Body of pancreas (tissue), 4 donors: ENCODE data around the gene PRSS57. TPM values are rescaled to one million over a fixed set of nuclear protein-coding genes. Genes with fewer than 3 reads are reported as not detected.

Source experiments
- ATAC-seq: fragments of 150-250 bp; one replicate; pipeline ENCODE4 v1.9.1; 2016
- DNase-seq, 4 donors: peaks; one replicate each; pipeline ENCODE4 v3.0.0-alpha.2; 2019
- H3K27ac ChIP-seq, 4 donors: fragments of 200-600 bp; sonication (generic); 1 replicate in 3 of 4; 2 replicates in 1 of 4; pipeline versions ENCODE4 v1.5.1 to v1.6.1; 2016 to 2019; ENCODE audit warnings: mild to moderate bottlenecking in 1 of 4, mixed read lengths in 1 of 4, moderate library complexity in 1 of 4
- H3K27me3 ChIP-seq, 2 donors: fragments of 200-600 bp; sonication (generic); one replicate each; pipeline ENCODE4 v1.6.0; 2016; ENCODE audit warnings: mild to moderate bottlenecking in 1 of 2
- H3K36me3 ChIP-seq, 2 donors: fragments of 200-600 bp; sonication (generic); replicated peaks in 1 of 2; 2 replicates each; pipeline ENCODE4 v1.5.1; 2016; ENCODE audit warnings: low read depth in 2 of 2; ENCODE audit not compliant: insufficient read depth in 1 of 2
- H3K4me1 ChIP-seq: fragments of 200-600 bp; sonication (generic); one replicate; pipeline ENCODE4 v1.6.0; 2016
- H3K4me3 ChIP-seq, 2 donors: fragments of 200-600 bp; sonication (generic); 1 replicate in 1 of 2; 2 replicates in 1 of 2; pipeline ENCODE4 v1.5.1; 2016 to 2019
- H3K9me3 ChIP-seq, 3 donors: fragments of 200-600 bp; sonication (generic); 1 replicate in 2 of 3; 2 replicates in 1 of 3; pipeline ENCODE4 v1.5.1; 2016
- CTCF ChIP-seq, 7 experiments: fragments of 450-650 bp in 4 of 7; fragments of 200-600 bp in 3 of 7; sonication (generic) in 3 of 7; IDR thresholded peaks; one replicate each; pipeline ENCODE4 v1.5.1; 2016 to 2019; ENCODE audit warnings: antibody characterized with exemption in 7 of 7
- POLR2A ChIP-seq, 3 donors: fragments of 450-650 bp; IDR thresholded peaks; one replicate each; pipeline ENCODE4 v1.6.1; 2016; ENCODE audit warnings: antibody characterized with exemption in 3 of 3, mild to moderate bottlenecking in 2 of 3
- WGBS, 2 donors: methylation state at CpG; one replicate each; pipeline ENCODE4 v1.1.5; 2017; 5-methylcytosine and 5-hydroxymethylcytosine counted together
- intact Hi-C: fragments of 100-400 bp; cut with DNase I; formaldehyde crosslinking; loops from one replicate; pipeline ENCODE4 v1.15.1; 2023
- total RNA-seq, 2 donors: library from RNA; depleted of rRNA; stranded (reverse); fragments of >200 nt; gene quantifications; one replicate each; pipeline ENCODE4 v1.1.0, GENCODE V29; 2016

PRSS57 gene
- total RNA-seq, 2 donors from 2014 or later: not detected

GRCh38 chr19:723247-723646, 28.0 kb upstream of the PRSS57 start:
- no peaks in the 10 kb centered on the region for H3K9me3 ChIP-seq
- no peak for DNase-seq
- H3K4me1 ChIP-seq: peaks cover 11% of the 10 kb centered on the region
- TF ChIP-seq POLR2A (IDR thresholded peaks at IDR 0.05) (no peak), CTCF (IDR thresholded peaks at IDR 0.05) (no peak)
- 70 to 71% methylated on average over 11 to 13 of the region's 13 CpGs for WGBS, 2 donors
- peaks cover 0 to 7% of the 10 kb centered on the region in 2 donors for H3K27me3 ChIP-seq
- H3K27ac ChIP-seq: no peak overlapping the region
- intact Hi-C loops: no loop called here
- ATAC-seq: no peak
- no peak overlapping the region for H3K4me3 ChIP-seq
- H3K36me3 ChIP-seq: no peaks in the 10 kb centered on the region

DNA sequence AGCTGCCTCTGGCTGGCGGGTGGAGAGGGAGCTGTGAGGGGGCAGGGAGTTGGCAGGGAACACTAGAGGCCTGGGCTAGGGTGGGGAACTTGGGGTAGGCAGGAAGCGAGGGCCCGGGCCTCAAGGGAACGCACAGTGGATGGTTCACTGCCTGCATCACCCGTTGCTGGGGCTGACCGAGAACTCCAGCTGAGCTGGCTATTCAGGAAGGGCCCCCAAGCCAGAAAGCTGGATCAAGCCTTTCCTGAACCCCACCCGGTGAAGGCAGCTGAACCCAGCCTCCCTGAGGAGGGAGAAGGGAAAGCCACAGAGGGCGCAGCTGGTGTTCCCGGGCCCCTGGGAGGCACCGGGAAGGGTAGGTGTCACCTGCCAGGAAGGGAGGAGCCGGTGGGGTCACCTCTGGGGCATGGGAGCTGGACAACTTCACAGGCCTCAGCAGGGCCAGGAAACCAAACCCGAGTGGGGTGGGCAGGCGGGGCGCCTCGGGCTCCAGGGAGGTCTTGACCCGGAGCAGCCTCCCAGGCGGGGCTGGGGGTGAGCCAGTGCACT, 27.4 kb upstream of the PRSS57 start:
- H3K27me3 ChIP-seq: peaks cover 0 to 7% of the 10 kb centered on the region in 2 donors
- DNase-seq: no peak
- ATAC-seq: no peak
- TF ChIP-seq CTCF (IDR thresholded peaks at IDR 0.05) (no peak), POLR2A (IDR thresholded peaks at IDR 0.05) (no peak)
- no peak overlapping the region for H3K4me3 ChIP-seq
- 68 to 73% methylated on average over 10 to 17 of the region's 17 CpGs for WGBS, 2 donors
- intact Hi-C loops: no loop called here
- no peaks in the 10 kb centered on the region for H3K9me3 ChIP-seq
- H3K36me3 ChIP-seq: no peaks in the 10 kb centered on the region
- H3K27ac ChIP-seq: no peak overlapping the region
- H3K4me1 ChIP-seq: peaks cover 11% of the 10 kb centered on the region

- Histone ChIP-seq H3K9me3 (peaks cover 0 to 2% (median 0%) of the 10 kb centered on the region in 3 donors), H3K27me3 (peaks cover 0 to 7% of the 10 kb centered on the region in 2 donors), H3K27ac (no peak overlapping the region), H3K36me3 (no peaks in the 10 kb centered on the region), H3K4me1 (peaks cover 11% of the 10 kb centered on the region), H3K4me3 (no peak overlapping the region)
- intact Hi-C loops: no loop called here
- 19% methylated on average over 30 of the region's 58 CpGs; no CpG with 5 or more reads in 1 of the 2 donors for WGBS, 2 donors
- ATAC-seq: no peak
- no peak for TF ChIP-seq POLR2A (IDR thresholded peaks at IDR 0.05)
- no peak for DNase-seq
Observed at GRCh38 chr19:720345-721160, 25.3 kb upstream of the PRSS57 start.

DNA sequence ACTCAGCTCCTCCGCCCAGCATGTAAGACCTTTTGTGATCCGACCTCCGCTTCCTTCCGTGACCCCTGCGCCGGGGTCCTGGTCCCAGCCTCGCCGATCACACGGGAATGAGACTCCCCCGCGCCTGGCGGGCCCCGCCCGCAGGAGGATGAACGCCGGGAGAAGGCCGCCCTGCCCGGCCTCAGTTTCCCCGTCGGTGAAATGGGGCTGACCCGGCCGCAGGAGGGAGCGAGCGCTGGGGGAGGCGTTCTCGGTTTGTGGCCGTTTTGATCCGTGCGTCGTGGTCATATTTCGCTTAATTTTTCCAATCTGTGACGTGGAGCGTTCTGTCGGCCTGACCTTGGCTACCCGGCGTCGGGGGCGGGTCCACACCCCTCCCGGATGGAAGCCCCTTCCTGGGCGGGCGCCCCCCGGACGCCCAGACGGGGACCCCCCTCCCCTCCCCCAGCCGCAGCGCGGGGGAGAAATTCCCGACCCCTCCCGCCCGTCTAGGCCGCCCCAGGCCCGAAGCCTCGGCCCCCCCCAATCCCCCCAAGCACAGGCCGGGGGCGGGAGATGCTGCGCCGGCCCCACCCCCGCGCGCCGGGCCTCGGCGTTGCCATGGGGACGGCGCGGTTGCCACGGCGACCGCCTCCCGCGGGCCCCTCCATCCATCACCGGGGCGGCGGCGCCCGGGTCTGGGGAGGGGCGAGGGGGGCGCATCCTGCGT, 24.5 kb upstream of the PRSS57 start:
- Histone ChIP-seq H3K27me3 (peaks cover 0 to 7% of the 10 kb centered on the region in 2 donors), H3K9me3 (peaks cover 0 to 6% (median 0%) of the 10 kb centered on the region in 3 donors), H3K4me1 (peaks cover 11% of the 10 kb centered on the region), H3K36me3 (no peaks in the 10 kb centered on the region), H3K27ac (no peak overlapping the region), H3K4me3 (no peak overlapping the region)
- 7 to 24% methylated on average over 16 to 56 of the region's 79 CpGs for WGBS, 2 donors
- ATAC-seq: no peak
- no peak for DNase-seq
- intact Hi-C loops: no loop called here
- TF ChIP-seq CTCF (IDR thresholded peaks at IDR 0.05) (no peak), POLR2A (IDR thresholded peaks at IDR 0.05) (no peak)

GRCh38 chr19:718991-719512, 23.8 kb upstream of the PRSS57 start:
- TF ChIP-seq CTCF (IDR thresholded peaks at IDR 0.05) (no peak), POLR2A (IDR thresholded peaks at IDR 0.05) (no peak)
- DNase-seq (peak in 3 of 4 donors; percentile 34 to 41 (median 37)), ATAC-seq (peak; percentile 33)
- intact Hi-C loops: no loop called here
- Histone ChIP-seq H3K27ac (peak overlapping the region in 1 of 4 donors; percentile 21), H3K9me3 (peaks cover 0 to 6% (median 0%) of the 10 kb centered on the region in 3 donors), H3K27me3 (peaks cover 0 to 5% of the 10 kb centered on the region in 2 donors), H3K4me1 (peaks cover 11% of the 10 kb centered on the region), H3K36me3 (no peaks in the 10 kb centered on the region), H3K4me3 (no peak overlapping the region)
- 10% methylated on average over 50 of the region's 54 CpGs; no CpG with 5 or more reads in 1 of the 2 donors for WGBS, 2 donors
